Ishikawa (cell line): ENCODE data around the gene USP49.

Source experiments
- CEBPB ChIP-seq: IDR thresholded peaks from 2 replicates; pipeline ENCODE4 v1.6.1; 2012
- CREB1 ChIP-seq: IDR thresholded peaks from 2 replicates; pipeline ENCODE4 v1.6.1; 2012; ENCODE audit warnings: low read depth
- EGR1 ChIP-seq: IDR thresholded peaks from 2 replicates; pipeline ENCODE4 v1.6.1; 2012
- EP300 ChIP-seq: IDR thresholded peaks from 2 replicates; pipeline ENCODE4 v1.6.1; 2012; ENCODE audit warnings: borderline replicate concordance
- FOXM1 ChIP-seq: IDR thresholded peaks from 2 replicates; pipeline ENCODE4 v1.6.1; 2012; ENCODE audit warnings: low read depth, borderline replicate concordance
- NFIC ChIP-seq: IDR thresholded peaks from 2 replicates; pipeline ENCODE4 v1.6.1; 2012
- RAD21 ChIP-seq: IDR thresholded peaks from 2 replicates; pipeline ENCODE4 v1.6.1; 2012; ENCODE audit warnings: low read depth
- REST ChIP-seq: IDR thresholded peaks from 2 replicates; pipeline ENCODE4 v1.6.1; 2012; ENCODE audit warnings: low read depth, mild to moderate bottlenecking
- TAF1 ChIP-seq: IDR thresholded peaks from 2 replicates; pipeline ENCODE4 v1.6.1; 2012; ENCODE audit warnings: low read depth, mild to moderate bottlenecking
- TCF12 ChIP-seq: IDR thresholded peaks from 2 replicates; pipeline ENCODE4 v1.6.1; 2012; ENCODE audit warnings: low read depth
- TEAD4 ChIP-seq: IDR thresholded peaks from 2 replicates; pipeline ENCODE4 v1.6.1; 2012
- YY1 ChIP-seq: IDR thresholded peaks from 2 replicates; pipeline ENCODE4 v1.6.1; 2012; ENCODE audit warnings: low read depth
- ZBTB7A ChIP-seq: IDR thresholded peaks from 2 replicates; pipeline ENCODE4 v1.6.1; 2012; ENCODE audit warnings: low read depth
- TF ChIP-seq, protein P1 (sequence below): IDR thresholded peaks from 2 replicates; pipeline ENCODE4 v1.6.1; 2012
- TF ChIP-seq, protein P2 (sequence below): IDR thresholded peaks from 2 replicates; pipeline ENCODE4 v1.6.1; 2012

USP49 gene

DNA sequence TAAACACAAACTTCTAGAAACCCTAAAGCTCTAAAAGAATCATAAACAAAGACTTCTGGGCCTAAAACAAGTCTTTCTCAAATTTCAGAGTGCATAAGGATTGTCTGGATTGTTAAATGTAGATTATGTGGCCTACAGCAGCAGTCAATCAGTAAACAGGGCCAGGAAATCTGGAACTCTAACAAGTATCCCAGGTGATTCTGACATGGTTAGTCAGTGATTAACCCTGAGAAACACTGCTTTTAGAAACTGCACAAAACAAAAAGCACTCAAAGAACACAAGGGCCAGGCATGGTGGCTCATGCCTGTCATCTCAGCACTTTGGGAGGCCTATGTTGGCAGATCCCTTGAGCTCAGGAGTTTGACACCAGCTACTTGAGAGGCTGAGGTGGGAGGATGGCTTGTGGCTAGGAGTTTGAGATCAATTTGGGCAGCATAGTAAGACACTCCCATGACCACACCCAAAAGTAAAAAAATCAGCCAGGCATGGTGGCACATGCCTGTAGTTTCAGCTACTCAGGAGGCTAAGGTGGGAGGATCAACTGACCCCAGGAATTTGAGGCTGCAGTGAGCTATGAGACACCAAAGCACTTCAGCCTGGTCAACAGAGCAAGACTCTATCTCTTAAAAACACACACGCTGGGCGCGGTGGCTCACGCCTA lies 19.8 kb upstream of the USP49 start:
- no peak for TF ChIP-seq CREB1

GRCh38 chr6:41914343-41914742 lies 19.2 kb upstream of the USP49 start:
- TF ChIP-seq TAF1, result no peak
- TF ChIP-seq NFIC, result no peak
- TF ChIP-seq CEBPB, result no peak
- TF ChIP-seq YY1, result no peak
- TF ChIP-seq ZBTB7A, result no peak
- TF ChIP-seq TEAD4, result no peak
- TF ChIP-seq, protein P1, sequence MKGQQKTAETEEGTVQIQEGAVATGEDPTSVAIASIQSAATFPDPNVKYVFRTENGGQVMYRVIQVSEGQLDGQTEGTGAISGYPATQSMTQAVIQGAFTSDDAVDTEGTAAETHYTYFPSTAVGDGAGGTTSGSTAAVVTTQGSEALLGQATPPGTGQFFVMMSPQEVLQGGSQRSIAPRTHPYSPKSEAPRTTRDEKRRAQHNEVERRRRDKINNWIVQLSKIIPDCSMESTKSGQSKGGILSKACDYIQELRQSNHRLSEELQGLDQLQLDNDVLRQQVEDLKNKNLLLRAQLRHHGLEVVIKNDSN, result no peak
- no peak for TF ChIP-seq RAD21
- TF ChIP-seq EGR1, result no peak
- TF ChIP-seq TCF12, result no peak
- no peak for TF ChIP-seq CREB1
- no peak for TF ChIP-seq EP300
- TF ChIP-seq, protein P2, sequence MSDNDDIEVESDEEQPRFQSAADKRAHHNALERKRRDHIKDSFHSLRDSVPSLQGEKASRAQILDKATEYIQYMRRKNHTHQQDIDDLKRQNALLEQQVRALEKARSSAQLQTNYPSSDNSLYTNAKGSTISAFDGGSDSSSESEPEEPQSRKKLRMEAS, result no peak
- no peak for TF ChIP-seq REST
- TF ChIP-seq FOXM1, result no peak

DNA sequence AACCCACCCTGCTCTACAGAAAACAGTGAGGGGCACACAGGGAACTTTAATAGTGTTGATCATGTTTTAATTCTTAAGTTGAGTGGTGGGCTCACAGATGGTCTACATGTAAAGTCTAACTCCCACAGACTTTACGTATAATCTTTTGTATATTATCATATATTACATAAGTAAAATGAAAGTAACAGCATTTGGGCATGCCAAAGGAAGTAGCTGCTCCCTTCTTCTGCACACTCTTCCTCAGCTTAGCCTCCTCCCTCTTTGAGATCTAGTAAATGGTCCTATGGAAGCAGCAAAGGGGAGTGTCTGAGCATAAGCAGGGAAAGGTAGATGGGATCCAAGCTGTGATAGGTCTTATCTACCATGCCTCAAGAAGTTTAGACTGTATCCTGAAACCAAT lies 14.6 kb upstream of the USP49 start:
- TF ChIP-seq CEBPB, result no peak
- TF ChIP-seq EGR1, result no peak
- TF ChIP-seq, protein P2, result no peak
- TF ChIP-seq NFIC, result no peak
- TF ChIP-seq, protein P1, result no peak
- TF ChIP-seq RAD21, result no peak
- no peak for TF ChIP-seq FOXM1
- TF ChIP-seq TCF12, result no peak
- TF ChIP-seq TAF1, result no peak
- TF ChIP-seq EP300, result no peak
- TF ChIP-seq REST, result no peak
- no peak for TF ChIP-seq ZBTB7A
- no peak for TF ChIP-seq CREB1
- TF ChIP-seq TEAD4, result no peak
- TF ChIP-seq YY1, result no peak

DNA sequence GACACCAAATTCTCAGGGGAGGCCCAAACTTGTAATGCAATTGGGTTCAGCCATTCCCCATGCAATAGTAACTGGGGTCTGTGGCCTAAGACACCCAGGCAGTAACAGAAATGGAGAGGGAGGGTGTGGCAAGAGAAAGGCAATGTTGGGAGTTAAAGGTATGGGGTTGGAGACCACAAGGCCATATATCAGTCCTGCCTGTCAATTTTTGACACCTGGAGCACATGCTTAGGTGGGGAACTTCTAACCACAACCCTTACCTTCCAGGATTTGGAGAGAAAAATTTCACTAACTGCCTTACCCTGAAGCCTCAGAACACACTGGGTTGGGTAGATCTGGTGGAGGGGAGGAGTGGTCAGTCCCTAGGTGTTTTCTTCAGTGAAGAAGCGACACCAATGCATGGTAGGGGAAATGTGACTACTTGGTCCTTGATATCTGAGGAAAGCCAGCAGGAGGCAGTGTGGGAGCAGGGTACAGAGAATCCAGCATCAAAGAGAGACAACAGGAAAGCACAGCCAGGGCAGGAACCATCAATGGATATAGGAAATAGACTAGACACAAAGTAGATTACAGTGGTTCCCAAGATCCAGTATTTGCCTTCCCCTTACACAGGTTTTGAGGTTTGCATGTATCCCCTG lies 6.8 kb upstream of the USP49 start:
- TF ChIP-seq CEBPB (no peak), RAD21 (peak; percentile 55)

DNA sequence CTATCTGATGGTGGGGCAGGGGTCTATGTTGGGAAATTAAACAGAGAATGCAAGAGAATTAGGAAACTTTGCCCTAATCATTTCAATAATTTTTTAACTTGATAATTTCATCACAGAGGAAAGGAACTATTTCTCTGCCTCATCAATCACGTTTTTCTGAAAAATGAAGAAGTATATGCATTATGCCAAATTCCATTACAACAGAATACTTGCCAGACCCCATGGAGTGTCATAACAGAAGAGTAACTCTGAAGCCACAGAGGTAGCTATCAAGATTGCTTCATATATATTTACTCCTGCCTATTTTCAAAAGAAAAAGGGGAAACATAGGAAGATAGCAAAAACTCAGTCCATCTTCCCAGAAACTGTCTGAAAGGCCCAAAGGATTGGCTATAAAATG lies 5.7 kb upstream of the USP49 start:
- TF ChIP-seq EGR1 (no peak), TEAD4 (no peak), ZBTB7A (no peak), EP300 (no peak), RAD21 (no peak), TCF12 (no peak), CREB1 (no peak), TAF1 (no peak), CEBPB (no peak), REST (no peak), NFIC (no peak), YY1 (no peak), FOXM1 (no peak)
- TF ChIP-seq, protein P2, result no peak
- TF ChIP-seq, protein P1, result no peak
